ENCODE results near the gene BCR.
"Not testable (repeated sequence)": the region's sequence is repeated elsewhere in the genome, so short reads cannot be mapped to it uniquely, and the experiment has no call there.

Gene BCR
- long read RNA-seq, donor 1, full-length matches to known transcripts = 2 of 2 reads
- long read RNA-seq, donor 1, partial matches to known transcripts = 0 of 2 reads
- long read RNA-seq, donor 1, other reads (novel, unspliced or antisense) = 0 of 2 reads
- long read RNA-seq, donor 2, full-length matches to known transcripts = 2 of 2 reads
- long read RNA-seq, donor 2, partial matches to known transcripts = 0 of 2 reads
- long read RNA-seq, donor 2, other reads (novel, unspliced or antisense) = 0 of 2 reads
- long read RNA-seq, donor 3, full-length matches to known transcripts = 2 of 2 reads
- long read RNA-seq, donor 3, partial matches to known transcripts = 0 of 2 reads
- long read RNA-seq, donor 3, other reads (novel, unspliced or antisense) = 0 of 2 reads
- long read RNA-seq, donor 4, full-length matches to known transcripts = 3 of 3 reads
- long read RNA-seq, donor 4, partial matches to known transcripts = 0 of 3 reads
- long read RNA-seq, donor 4, other reads (novel, unspliced or antisense) = 0 of 3 reads
- long read RNA-seq, donor 5, partial matches to known transcripts = 5 of 5 reads
- long read RNA-seq, donor 5, other reads (novel, unspliced or antisense) = 0 of 5 reads
- long read RNA-seq, donor 6 = 0 reads
- long read RNA-seq, donor 7, full-length matches to known transcripts = 4 of 4 reads
- long read RNA-seq, donor 7, partial matches to known transcripts = 0 of 4 reads
- long read RNA-seq, donor 7, other reads (novel, unspliced or antisense) = 0 of 4 reads
- long read RNA-seq, donor 8, full-length matches to known transcripts = 1 of 1 reads
- long read RNA-seq, donor 8, partial matches to known transcripts = 0 of 1 reads
- long read RNA-seq, donor 8, other reads (novel, unspliced or antisense) = 0 of 1 reads

DNA sequence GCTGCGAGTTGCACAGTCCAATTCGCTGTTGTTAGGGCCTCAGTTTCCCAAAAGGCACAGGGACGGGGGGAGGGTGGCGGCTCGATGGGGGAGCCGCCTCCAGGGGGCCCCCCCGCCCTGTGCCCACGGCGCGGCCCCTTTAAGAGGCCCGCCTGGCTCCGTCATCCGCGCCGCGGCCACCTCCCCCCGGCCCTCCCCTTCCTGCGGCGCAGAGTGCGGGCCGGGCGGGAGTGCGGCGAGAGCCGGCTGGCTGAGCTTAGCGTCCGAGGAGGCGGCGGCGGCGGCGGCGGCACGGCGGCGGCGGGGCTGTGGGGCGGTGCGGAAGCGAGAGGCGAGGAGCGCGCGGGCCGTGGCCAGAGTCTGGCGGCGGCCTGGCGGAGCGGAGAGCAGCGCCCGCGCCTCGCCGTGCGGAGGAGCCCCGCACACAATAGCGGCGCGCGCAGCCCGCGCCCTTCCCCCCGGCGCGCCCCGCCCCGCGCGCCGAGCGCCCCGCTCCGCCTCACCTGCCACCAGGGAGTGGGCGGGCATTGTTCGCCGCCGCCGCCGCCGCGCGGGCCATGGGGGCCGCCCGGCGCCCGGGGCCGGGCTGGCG is at the start of gene BCR:
Gene BCR, plus strand, starts transcription at position 209 of the 592 bp plus-strand sequence. CDS start 452 bp downstream, outside the sequence.
- DNase-seq = peak; percentile 81

GRCh38 chr22:23130697-23131096 is 49.6 kb upstream of the BCR start:
- no peak for DNase-seq

- no peak for DNase-seq
These were observed 48.4 kb upstream of the BCR start for GRCh38 chr22:23131931-23132330.

- no peak for DNase-seq
These were observed 47.8 kb upstream of the BCR start for GRCh38 chr22:23132376-23133091.

DNA sequence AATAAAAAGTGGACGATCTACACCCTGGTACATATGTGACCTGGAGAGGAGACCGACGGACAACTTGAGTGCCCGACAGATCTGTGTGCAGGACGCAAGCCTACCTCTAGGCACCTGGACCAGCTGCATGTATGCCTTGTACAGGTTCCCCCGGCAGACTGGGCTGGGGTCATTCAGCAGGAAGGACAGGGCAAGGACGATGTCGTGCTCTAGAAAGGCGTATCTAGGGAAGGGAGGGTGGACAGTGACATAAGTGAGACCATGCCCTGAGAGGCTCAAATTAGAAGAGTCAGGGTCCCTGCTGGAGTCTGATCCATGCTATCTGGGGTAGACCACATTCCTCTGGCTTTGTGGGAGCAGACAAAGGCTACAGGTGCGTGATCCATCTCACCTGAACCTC is 46.4 kb upstream of the BCR start:
- DNase-seq = no peak

DNA sequence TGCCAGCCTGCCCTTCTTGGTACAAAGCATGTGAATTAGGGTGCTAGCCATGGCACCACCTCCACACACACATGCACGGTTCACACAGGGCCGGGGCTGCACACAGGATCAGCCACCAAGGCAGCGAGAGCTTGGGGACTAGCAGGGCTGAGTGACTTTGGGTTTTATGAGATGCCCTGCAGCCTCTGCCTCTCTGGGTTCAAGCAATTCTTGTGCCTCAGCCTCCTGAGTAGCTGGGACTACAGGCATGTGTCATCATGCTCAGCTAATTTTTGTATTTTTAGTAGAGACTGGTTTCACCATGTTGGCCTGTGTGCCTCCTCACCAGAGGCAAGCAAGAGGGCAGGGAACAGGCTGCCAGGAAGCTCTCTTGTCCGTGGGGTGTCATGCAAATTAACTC is 43.3 kb upstream of the BCR start:
- not testable (repeated sequence) for DNase-seq

DNA sequence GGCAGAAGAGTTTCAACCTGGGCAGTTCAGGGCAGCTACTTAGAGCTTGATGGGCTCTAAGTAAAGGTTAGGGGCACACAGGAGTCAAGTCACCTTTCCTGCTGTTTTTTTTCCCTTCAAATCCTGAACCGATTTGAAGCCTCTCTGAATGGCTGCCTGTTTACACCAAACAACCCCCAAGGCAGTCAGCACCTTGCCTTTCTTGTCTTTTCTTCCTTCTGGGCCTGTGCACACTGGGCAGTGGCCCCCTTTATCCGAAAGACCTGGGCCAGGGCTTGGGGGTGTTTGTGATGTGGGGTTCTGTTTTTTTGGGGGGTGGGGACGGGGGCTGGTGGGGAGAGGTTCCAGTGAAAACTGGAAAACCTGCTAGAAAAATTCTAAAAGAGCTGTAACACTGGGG is 42.8 kb upstream of the BCR start:
- no peak for DNase-seq

DNA sequence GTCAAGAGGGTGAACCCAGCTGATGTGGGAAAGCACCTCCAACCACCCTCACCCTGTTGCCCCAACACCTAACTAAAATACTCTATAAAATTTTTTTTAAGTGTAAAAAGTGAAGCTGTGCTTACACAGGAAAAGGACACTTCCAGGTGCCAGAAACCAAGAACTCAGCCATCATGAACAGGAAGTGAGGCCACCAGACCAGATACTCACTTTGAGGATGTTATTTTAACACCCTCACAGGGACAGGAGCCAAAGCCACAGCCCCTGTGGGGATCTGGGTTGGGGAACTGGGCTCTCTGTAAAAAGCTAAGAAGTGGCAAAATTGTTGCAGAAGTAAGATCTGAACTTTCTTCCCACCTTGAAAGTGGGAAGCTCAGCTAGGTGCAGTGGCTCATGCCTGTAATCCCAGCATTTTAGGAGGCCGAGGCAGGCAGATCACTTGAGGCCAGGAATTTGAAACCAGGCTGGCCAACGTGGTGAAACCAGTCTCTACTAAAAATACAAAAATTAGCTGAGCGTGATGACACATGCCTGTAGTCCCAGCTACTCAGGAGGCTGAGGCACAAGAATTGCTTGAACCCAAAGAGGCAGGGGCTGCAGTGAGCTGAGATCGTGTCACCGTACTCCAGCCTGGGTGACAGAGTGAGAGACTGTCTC is 42.3 kb upstream of the BCR start:
- DNase-seq = no peak

DNA sequence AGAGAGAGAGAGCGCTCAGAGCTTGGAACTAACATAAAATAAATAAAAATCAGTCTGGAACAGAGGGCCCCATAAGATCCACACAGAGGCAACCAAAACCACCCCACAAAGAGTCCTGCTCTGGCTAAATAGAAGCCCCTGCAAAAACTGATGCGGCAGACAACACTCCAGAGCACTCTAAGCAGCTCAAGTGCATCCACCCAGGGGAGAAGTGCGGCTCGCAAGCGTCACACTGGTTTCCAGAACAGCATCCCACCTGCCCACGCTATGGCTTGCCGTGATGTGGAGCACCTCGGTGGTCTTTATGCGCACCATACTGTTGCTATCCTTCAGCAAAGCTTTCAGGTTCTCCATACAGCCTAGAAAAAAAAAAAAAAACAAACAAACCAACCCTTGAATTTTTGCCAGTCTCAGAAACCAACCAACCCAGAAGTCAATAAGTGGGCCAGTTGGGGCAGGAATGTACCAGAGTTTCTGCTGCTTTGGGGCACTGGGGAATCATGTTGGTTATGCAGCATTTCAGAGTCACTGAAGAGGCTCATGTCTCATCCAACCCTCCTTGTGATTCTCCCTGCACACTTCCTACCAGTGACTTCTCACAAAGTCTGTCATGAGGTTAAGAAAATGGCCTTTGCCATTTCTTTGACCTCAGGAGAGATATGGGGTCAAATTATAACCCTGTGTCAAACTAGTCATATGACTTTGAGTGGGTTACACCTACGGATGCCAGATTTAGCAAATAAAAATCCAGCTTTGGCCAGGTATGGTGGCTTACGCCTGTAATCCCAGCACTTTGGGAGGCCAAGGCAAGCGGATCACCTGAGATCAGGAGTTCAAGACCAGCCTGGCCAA is 41.5 kb upstream of the BCR start:
- no peak for DNase-seq

- no peak for DNase-seq
These were observed 39.9 kb upstream of the BCR start for GRCh38 chr22:23140385-23140784.

DNA sequence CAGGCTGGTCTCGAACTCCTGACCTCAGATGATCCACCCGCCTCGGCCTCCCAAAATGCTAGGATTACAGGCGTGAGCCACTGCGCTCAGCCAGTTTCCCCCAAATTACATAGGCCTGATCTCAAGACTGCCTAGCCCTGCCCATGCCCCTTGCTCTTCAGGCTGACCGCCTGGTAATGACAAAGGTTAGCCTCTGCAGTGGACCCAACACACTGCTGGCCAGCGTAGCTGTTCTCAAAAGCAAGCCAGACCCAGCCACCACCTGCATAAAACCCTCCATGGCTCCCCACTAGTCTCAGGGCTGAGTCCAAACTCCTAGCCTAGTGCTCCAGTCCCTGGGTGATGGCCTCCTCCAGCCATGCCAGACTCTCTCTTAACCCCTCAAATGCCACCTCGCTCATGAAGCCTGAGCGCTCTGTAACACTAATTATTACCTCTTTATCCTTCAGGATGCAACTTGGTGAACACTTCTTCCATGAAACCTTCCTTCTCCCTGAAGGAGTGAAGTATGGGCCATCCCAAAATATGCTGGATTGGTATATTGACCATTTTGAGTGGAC is 37.7 kb upstream of the BCR start:
- no peak for DNase-seq

- no peak for DNase-seq
These were observed 37.2 kb upstream of the BCR start for GRCh38 chr22:23143119-23143518.

DNA sequence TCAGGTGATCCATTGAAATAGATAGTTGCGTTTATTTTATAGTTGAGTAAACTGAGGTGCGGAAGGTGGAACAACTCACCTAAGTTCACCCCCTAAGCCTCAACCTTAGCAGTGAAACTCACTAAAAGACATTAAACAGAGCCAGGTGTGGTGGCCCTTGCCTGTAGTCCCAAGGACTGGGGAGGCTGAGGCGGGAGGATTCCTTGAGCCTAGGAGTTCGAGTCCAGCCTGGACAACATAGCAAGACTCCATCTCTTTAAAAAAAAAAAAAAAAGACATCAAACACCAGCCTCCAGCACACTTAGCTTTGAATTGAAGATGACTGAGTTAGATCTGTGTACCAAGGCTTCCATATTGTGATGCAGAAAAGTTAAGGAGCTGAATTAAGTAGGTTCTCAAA is 35.9 kb upstream of the BCR start:
- no peak for DNase-seq

DNA sequence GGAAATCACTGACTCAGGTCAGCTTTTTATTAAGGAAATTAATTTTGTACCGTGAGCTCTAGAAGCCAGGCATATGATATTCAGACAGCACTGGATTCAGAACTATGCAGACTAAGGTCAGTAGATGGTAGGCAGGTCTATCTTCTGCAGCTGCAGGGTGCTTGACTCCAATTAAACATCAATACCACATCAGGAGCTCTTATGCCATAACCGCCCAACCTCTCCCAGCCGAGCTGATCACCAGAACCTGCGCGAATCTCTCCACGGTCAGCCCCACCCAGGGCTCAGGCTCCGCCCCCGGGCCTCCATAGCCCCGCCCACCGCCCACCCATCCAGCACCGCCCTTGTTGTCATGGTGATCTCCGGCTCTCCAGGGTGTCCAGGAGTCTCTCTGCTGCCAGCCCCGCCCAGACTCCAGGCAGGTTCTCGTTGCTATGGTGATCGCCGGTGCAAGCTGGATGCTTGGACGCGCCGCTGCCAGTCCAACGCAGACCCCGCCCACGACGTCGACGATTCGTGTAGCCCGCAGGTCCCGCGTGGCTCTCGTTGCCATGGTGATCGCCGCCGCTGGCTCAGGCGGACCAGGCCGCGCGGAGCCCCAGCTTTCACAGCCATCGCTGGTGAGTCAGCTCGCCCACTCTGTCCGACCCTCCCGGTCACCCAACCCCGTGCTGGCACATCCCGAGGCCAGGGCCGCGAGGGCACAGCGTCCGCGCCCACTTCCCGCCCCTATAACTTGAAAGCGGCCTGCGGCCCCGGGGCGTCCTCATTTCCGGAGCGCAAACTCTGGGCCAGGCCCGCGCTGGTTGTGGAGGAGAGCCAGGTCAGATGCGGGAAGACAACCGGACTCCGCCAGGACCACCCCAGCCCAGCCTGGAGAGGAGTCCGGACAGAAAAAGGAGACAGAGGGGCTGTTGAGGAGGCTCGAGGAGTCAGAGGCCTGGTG is 35.1 kb upstream of the BCR start, which contains the start of gene RAB36:
Gene RAB36, plus strand, starts transcription at position 546 of the 946 bp plus-strand sequence. CDS start 1,140 bp downstream, outside the sequence.
- DNase-seq = peak; percentile 88

DNA sequence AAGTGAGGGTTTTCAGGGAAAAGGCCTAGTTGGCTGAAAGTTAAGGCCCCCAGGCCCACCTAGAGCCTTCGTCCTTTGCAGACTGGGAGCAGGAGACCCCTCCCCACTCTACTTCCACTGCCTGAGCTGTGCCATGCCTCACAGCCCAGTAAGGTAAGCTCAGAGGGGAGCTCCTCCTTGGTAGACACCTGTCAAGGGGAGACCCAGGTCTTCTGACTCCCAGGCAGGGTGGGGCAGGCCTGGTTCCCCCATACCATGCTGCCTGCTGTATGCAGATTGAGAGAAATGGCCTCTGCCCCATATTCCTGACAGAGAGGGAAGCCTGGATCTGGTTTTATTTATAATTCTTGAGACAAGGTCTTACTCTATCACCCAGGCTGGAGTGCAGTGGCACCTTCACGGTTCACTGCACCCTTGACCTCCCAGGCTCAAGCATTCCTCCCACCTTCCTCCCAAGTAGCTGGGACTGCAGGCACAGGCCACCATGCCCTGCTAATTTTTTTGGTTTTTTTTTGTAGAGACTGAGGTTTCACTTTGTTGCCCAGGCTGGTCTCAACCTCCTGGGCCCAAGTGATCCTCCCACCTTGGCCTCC is 34.3 kb upstream of the BCR start:
- DNase-seq = no peak

GRCh38 chr22:23146478-23147205 is 33.7 kb upstream of the BCR start:
- DNase-seq = no peak

DNA sequence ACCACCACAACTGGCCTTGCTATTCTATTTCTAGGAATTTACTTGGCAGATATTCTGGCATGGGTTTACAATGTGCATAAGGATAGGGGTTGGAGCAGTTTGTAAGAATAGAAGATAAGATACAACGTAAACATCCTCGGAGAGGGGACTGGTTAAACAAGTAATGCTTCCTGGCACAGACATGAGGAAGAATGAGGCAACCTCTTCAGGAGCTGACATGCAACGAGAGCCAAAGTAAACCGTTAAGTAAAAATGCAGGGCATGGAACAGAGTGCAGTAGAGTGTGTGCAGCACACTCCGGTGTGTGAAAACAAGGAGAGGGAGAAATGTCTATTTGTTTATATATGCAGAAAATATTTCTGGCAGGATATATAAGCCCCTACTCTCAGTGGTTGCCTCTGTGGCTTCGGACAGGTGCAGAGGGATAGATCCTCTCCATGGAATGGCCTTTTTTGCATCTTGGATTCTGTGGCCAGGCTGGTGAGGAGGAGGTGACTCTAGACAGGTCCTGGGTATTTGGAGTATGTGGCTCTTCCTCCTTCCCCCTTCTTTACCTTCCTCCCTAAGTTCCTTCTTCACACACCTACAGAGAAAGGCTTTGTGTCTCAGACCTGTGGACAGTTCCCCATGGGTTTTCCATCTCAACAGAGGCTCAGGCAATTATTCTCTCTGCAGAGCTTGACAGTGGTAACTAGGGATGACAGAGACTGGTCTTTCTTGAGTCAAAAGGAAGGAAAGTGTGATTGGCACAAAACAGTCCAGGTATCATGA is 32.5 kb upstream of the BCR start:
- no peak for DNase-seq

All from right kidney (tissue), 9 donors.